ENCODE data around the gene IL17F. TPM values are rescaled to one million over a fixed set of nuclear protein-coding genes. Genes with fewer than 3 reads are reported as not detected.

Gene IL17F
- total RNA-seq, 1 experiment from 2014 or later, result not detected

DNA sequence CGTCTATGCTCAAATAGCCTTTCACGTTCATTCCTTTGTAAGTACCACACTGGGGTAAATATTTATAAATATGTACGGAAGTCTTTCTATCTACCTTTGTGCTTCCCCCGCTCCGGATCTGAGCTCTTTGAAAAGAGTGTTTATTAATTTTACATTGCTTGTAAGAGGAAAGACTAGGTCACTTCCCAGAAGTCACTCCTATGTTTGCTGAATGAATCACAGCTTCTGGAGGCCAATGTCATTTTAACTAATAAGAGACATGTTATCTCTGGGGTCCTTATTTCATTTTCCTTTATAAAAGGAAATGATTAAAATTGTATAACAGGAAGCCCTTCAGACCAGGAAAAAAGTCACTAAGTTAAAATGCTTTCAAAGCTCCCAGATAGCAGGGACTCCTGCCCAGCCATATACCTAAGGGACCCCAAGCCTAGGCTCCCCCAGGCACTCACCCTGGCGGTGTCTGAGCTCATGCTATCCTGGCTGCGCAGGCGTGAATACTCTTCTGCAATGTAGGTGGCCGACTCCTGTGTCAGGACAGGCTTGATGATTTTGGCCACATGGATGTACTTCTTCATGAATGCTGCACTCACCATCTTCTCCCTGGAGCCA, 27.7 kb upstream of the IL17F start:
- Histone ChIP-seq H3K27me3 (ENCODE audit: low read length) (no peaks in the 10 kb centered on the region), H3K4me1 (ENCODE audit: insufficient read depth, low read length) (peaks cover 29% of the 10 kb centered on the region), H3K27ac (ENCODE audit: low read length) (peak overlapping the region; percentile 63), H3K9me2 (replicated peaks; ENCODE audit: low read length) (no peaks in the 10 kb centered on the region), H3K4me3 (ENCODE audit: low read length) (peak overlapping the region; percentile 10; the same call in 1 of the 2 replicates), H3K4me2 (ENCODE audit: low read length) (peak overlapping the region; percentile 45), H3K9ac (ENCODE audit: low read length) (no peak overlapping the region), H3K79me2 (ENCODE audit: low read length) (0 out of 2 replicates have a peak, but pooled peaks cover 5% of the 10 kb centered on the region), H3F3A (ENCODE audit: low read length, unreplicated experiment) (no peaks in the 10 kb centered on the region), H2AFZ (ENCODE audit: low read length) (no peak overlapping the region), H3K9me3 (ENCODE audit: low read length) (no peaks in the 10 kb centered on the region), H4K20me1 (ENCODE audit: low read length) (peaks cover 7% of the 10 kb centered on the region), H3K36me3 (ENCODE audit: low read depth, low read length) (peaks cover 81% of the 10 kb centered on the region)
- intact Hi-C loops (cut with micrococcal nuclease), result loop anchor here (1.0 kb wide), 1 partner anchor 12 kb away; the partner anchor contains the start of gene MCM3
- POLR2A ChIA-PET (ENCODE audit: unreplicated experiment), result interaction anchor here (0.6 kb wide), 2 partner anchors 76 to 118 kb away, joined by 4 read pairs; no protein-coding TSS in a partner anchor
- peak; percentile 69 for DNase-seq
- ATAC-seq, result peak; percentile 94
- no TSS peak for BruUV-seq (replicated peaks)
- CTCF ChIA-PET, result no interaction called here
- TF ChIP-seq EZH2 (IDR thresholded peaks at IDR 0.05; ENCODE audit: low read length, unreplicated experiment), result no peak
- TF ChIP-seq, protein P1, sequence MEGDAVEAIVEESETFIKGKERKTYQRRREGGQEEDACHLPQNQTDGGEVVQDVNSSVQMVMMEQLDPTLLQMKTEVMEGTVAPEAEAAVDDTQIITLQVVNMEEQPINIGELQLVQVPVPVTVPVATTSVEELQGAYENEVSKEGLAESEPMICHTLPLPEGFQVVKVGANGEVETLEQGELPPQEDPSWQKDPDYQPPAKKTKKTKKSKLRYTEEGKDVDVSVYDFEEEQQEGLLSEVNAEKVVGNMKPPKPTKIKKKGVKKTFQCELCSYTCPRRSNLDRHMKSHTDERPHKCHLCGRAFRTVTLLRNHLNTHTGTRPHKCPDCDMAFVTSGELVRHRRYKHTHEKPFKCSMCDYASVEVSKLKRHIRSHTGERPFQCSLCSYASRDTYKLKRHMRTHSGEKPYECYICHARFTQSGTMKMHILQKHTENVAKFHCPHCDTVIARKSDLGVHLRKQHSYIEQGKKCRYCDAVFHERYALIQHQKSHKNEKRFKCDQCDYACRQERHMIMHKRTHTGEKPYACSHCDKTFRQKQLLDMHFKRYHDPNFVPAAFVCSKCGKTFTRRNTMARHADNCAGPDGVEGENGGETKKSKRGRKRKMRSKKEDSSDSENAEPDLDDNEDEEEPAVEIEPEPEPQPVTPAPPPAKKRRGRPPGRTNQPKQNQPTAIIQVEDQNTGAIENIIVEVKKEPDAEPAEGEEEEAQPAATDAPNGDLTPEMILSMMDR (conservative IDR thresholded peaks at IDR 0.05; ENCODE audit: low read depth, low read length), result no peak
- TF ChIP-seq EZH2phosphoT487 (IDR thresholded peaks at IDR 0.05; ENCODE audit: borderline replicate concordance, low read length), result no peak

DNA sequence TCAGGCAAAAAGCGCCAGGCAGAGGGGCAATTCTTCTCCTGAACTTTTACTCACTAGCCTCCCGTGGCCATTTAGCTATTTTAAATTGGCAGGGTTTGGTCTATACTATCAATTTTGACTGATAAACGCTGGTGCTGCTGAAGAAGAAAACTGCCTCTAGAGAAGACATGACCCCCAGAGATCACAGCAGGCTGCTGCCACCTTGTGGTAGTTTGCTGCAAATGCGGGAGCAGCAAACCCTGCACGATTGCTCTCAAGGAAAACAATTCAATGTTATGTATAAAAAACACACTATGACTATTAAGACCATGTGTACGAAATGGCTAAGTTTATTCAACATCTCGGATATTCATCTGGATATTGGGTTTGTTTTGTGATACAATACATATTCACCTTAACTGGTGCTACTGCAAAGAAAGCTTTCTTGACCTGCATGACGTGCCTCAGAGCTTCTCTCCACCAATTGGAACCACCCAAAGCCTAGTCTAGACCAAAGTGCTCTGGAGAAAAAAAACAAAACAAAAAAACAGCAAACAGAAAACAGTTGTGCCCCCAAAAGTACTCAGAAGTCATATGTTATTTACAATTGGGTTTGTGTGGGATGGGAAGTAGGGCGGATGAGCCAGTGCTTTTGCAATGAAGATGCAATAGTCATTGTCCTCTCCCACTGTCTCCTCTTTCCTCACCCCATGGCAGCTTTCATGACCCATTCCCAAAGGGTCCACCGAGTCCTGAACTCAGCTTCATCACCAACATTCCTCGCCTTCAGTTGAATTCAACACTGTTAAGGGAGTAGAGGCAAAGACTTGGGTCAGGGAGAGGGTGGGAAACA, 19.6 kb upstream of the IL17F start:
- no peak overlapping the region for H3K4me3 ChIP-seq (ENCODE audit: low read length)
- H2AFZ ChIP-seq (ENCODE audit: low read length), result no peak overlapping the region
- H3K27me3 ChIP-seq (ENCODE audit: low read length), result no peaks in the 10 kb centered on the region
- no peaks in the 10 kb centered on the region for H3K79me2 ChIP-seq (ENCODE audit: low read length)
- TSS peak; percentile 46 for BruUV-seq (replicated peaks)
- H3K9me3 ChIP-seq (ENCODE audit: low read length), result no peaks in the 10 kb centered on the region
- 0 out of 2 replicates have a peak, but pooled peaks cover 10% of the 10 kb centered on the region for H4K20me1 ChIP-seq (ENCODE audit: low read length)
- ChIA-PET POLR2A (ENCODE audit: unreplicated experiment) (no interaction called here), CTCF (no interaction called here)
- H3K4me1 ChIP-seq (ENCODE audit: insufficient read depth, low read length), result peaks cover 15% of the 10 kb centered on the region
- intact Hi-C loops (cut with micrococcal nuclease), result loop anchor here (1.0 to 2.0 kb wide), 2 partner anchors 29 to 101 kb away; no protein-coding TSS in a partner anchor
- peaks cover 69% of the 10 kb centered on the region for H3K36me3 ChIP-seq (ENCODE audit: low read depth, low read length)
- no peak overlapping the region for H3K27ac ChIP-seq (ENCODE audit: low read length)
- no peak overlapping the region for H3K9ac ChIP-seq (ENCODE audit: low read length)
- H3F3A ChIP-seq (ENCODE audit: low read length, unreplicated experiment), result no peaks in the 10 kb centered on the region
- DNase-seq (peak; percentile 76), ATAC-seq (peak; percentile 62)
- TF ChIP-seq, protein P1 (conservative IDR thresholded peaks at IDR 0.05; ENCODE audit: low read depth, low read length), result peak; percentile 94
- TF ChIP-seq EZH2phosphoT487 (IDR thresholded peaks at IDR 0.05; ENCODE audit: borderline replicate concordance, low read length), result no peak
- no peak overlapping the region for H3K4me2 ChIP-seq (ENCODE audit: low read length)
- no peaks in the 10 kb centered on the region for H3K9me2 ChIP-seq (replicated peaks; ENCODE audit: low read length)
